ENCODE results near the gene LRMDA. TPM values are rescaled to one million over a fixed set of nuclear protein-coding genes. Genes with fewer than 3 reads are reported as not detected.

Gene LRMDA
- total RNA-seq, 2 experiments from 2014 or later: not detected

DNA sequence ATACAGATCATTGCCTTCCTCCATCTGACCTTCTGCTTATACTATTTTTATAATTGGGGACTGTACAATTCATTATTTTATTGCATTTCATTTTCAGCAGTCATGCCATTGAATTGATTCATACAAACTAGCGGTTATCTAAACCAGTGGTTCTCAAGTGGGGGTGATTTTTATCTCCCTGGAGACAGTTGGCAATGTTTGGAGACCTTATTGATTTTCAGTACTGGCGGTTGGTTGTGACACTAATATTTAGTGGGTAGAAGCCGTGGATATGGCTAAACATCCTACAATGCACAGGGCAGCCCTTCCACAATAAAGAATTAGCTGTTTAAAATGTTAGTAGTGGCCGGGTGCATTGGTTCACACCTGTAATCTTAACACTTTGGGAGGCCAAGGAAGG, 765.9 kb downstream of the LRMDA start:
- Histone ChIP-seq H2AFZ (ENCODE audit: low read length) (no peak overlapping the region), H3K4me2 (ENCODE audit: low read length) (no peak overlapping the region), H3K36me3 (ENCODE audit: insufficient read depth, low read length) (no peaks in the 10 kb centered on the region), H3K27ac (ENCODE audit: low read depth, low read length, poor library complexity, severe bottlenecking) (no peak overlapping the region), H3K9me2 (ENCODE audit: insufficient read depth, low read length) (no peaks in the 10 kb centered on the region), H3K79me2 (ENCODE audit: insufficient read depth, low read depth, low read length) (no peaks in the 10 kb centered on the region), H3K4me1 (ENCODE audit: insufficient read depth, low read length, poor library complexity, severe bottlenecking) (peaks cover 6% of the 10 kb centered on the region), H3K9me3 (ENCODE audit: low read length) (no peaks in the 10 kb centered on the region), H4K20me1 (ENCODE audit: insufficient read depth, low read length) (no peaks in the 10 kb centered on the region), H3K4me3 (ENCODE audit: low read depth, low read length, poor library complexity, severe bottlenecking) (no peak overlapping the region)
- POLR2A ChIA-PET: interaction anchor here (0.7 kb wide), 1 partner anchor 244 kb away, joined by 3 read pairs; no protein-coding TSS in a partner anchor
- TF ChIP-seq CTCF (conservative IDR thresholded peaks at IDR 0.05; ENCODE audit: low read length) (no peak), EZH2phosphoT487 (IDR thresholded peaks at IDR 0.05; ENCODE audit: borderline replicate concordance, low read depth, low read length) (no peak)
- CTCF ChIA-PET (ENCODE audit: unreplicated experiment): no interaction called here
- no peak for DNase-seq (ENCODE audit: low spot score)
- BruUV-seq (replicated peaks): no TSS peak
- intact Hi-C loops (cut with micrococcal nuclease; ENCODE audit: unreplicated experiment): no loop called here

GRCh38 chr10:76198287-76199035, 767.0 kb downstream of the LRMDA start:
- H3K79me2 ChIP-seq (ENCODE audit: insufficient read depth, low read depth, low read length): no peaks in the 10 kb centered on the region
- H3K4me2 ChIP-seq (ENCODE audit: low read length): no peak overlapping the region
- peaks cover 6% of the 10 kb centered on the region for H3K4me1 ChIP-seq (ENCODE audit: insufficient read depth, low read length, poor library complexity, severe bottlenecking)
- no TSS peak for BruUV-seq (replicated peaks)
- intact Hi-C loops (cut with micrococcal nuclease; ENCODE audit: unreplicated experiment): no loop called here
- H3K9me2 ChIP-seq (ENCODE audit: insufficient read depth, low read length): no peaks in the 10 kb centered on the region
- TF ChIP-seq EZH2phosphoT487 (IDR thresholded peaks at IDR 0.05; ENCODE audit: borderline replicate concordance, low read depth, low read length) (no peak), CTCF (conservative IDR thresholded peaks at IDR 0.05; ENCODE audit: low read length) (no peak)
- H3K9me3 ChIP-seq (ENCODE audit: low read length): no peaks in the 10 kb centered on the region
- DNase-seq (ENCODE audit: low spot score): no peak
- H3K36me3 ChIP-seq (ENCODE audit: insufficient read depth, low read length): no peaks in the 10 kb centered on the region
- ChIA-PET POLR2A (interaction anchor here (0.6 kb wide), 1 partner anchor 115 kb away, joined by 3 read pairs; no protein-coding TSS in a partner anchor), CTCF (ENCODE audit: unreplicated experiment) (interaction anchor here (0.5 kb wide), 1 partner anchor 164 kb away, joined by 3 read pairs; no protein-coding TSS in a partner anchor)
- no peak overlapping the region for H2AFZ ChIP-seq (ENCODE audit: low read length)
- H3K4me3 ChIP-seq (ENCODE audit: low read depth, low read length, poor library complexity, severe bottlenecking): no peak overlapping the region
- H3K27ac ChIP-seq (ENCODE audit: low read depth, low read length, poor library complexity, severe bottlenecking): no peak overlapping the region
- no peaks in the 10 kb centered on the region for H4K20me1 ChIP-seq (ENCODE audit: insufficient read depth, low read length)

DNA sequence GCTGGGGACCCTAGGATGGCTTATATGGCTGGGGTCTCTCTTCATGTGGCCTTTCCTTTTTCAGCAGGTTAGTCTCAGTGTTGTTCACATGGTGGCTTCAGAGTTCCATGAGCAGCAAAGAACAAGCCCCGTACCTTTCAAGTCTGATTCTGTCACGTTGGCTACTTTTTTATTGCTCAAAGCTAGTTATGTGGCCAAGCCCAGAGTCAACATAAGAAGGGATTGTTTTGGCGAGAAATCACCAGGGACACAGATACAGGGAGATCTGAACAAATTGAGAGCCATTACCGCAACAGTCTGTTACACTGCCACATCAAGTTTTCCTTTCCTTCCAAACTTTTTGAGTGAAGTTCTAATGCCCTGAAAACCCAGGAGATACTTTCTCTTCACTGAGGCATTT, 770.5 kb downstream of the LRMDA start:
- H3K9me3 ChIP-seq (ENCODE audit: low read length): no peaks in the 10 kb centered on the region
- TF ChIP-seq EZH2phosphoT487 (IDR thresholded peaks at IDR 0.05; ENCODE audit: borderline replicate concordance, low read depth, low read length) (no peak), CTCF (conservative IDR thresholded peaks at IDR 0.05; ENCODE audit: low read length) (no peak)
- CTCF ChIA-PET (ENCODE audit: unreplicated experiment): no interaction called here
- intact Hi-C loops (cut with micrococcal nuclease; ENCODE audit: unreplicated experiment): no loop called here
- no peaks in the 10 kb centered on the region for H3K4me1 ChIP-seq (ENCODE audit: insufficient read depth, low read length, poor library complexity, severe bottlenecking)
- H3K4me2 ChIP-seq (ENCODE audit: low read length): no peak overlapping the region
- DNase-seq (ENCODE audit: low spot score): no peak
- H3K27ac ChIP-seq (ENCODE audit: low read depth, low read length, poor library complexity, severe bottlenecking): no peak overlapping the region
- no peaks in the 10 kb centered on the region for H3K36me3 ChIP-seq (ENCODE audit: insufficient read depth, low read length)
- no peaks in the 10 kb centered on the region for H4K20me1 ChIP-seq (ENCODE audit: insufficient read depth, low read length)
- no peaks in the 10 kb centered on the region for H3K79me2 ChIP-seq (ENCODE audit: insufficient read depth, low read depth, low read length)
- no peak overlapping the region for H2AFZ ChIP-seq (ENCODE audit: low read length)
- no TSS peak for BruUV-seq (replicated peaks)
- H3K4me3 ChIP-seq (ENCODE audit: low read depth, low read length, poor library complexity, severe bottlenecking): no peak overlapping the region
- POLR2A ChIA-PET: interaction anchor here (0.7 kb wide), 1 partner anchor 13 kb away, joined by 3 read pairs; no protein-coding TSS in a partner anchor
- H3K9me2 ChIP-seq (ENCODE audit: insufficient read depth, low read length): no peaks in the 10 kb centered on the region

Measured in OCI-LY7 (cell line).